ENCODE results near the gene ST8SIA5.

ST8SIA5 gene

GRCh38 chr18:46672062-46672970 lies 84.5 kb downstream of the ST8SIA5 start:
- no peak for DNase-seq (ENCODE audit: low read depth in 2 of 2)

GRCh38 chr18:46668694-46669093 lies 88.2 kb downstream of the ST8SIA5 start:
- no peak for DNase-seq (ENCODE audit: low read depth in 2 of 2)

GRCh38 chr18:46668135-46668534 lies 88.7 kb downstream of the ST8SIA5 start:
- no peak for DNase-seq (ENCODE audit: low read depth in 2 of 2)

- DNase-seq (ENCODE audit: low read depth in 2 of 2), result no peak
Measured at GRCh38 chr18:46663539-46663938, 93.3 kb downstream of the ST8SIA5 start.

GRCh38 chr18:46660957-46661749 lies 95.7 kb downstream of the ST8SIA5 start:
- no peak for DNase-seq (ENCODE audit: low read depth in 2 of 2)

GRCh38 chr18:46659484-46659883 lies 97.4 kb downstream of the ST8SIA5 start:
- no peak for DNase-seq (ENCODE audit: low read depth in 2 of 2)

GRCh38 chr18:46657115-46657955 lies 99.5 kb downstream of the ST8SIA5 start, which contains the start of gene LOXHD1:
Gene LOXHD1 (minus strand): TSS chr18:46657220. CDS start chr18:46657033, 187 bp downstream.
- no peak for DNase-seq (ENCODE audit: low read depth in 2 of 2)

GRCh38 chr18:46656326-46657114 lies 100.3 kb downstream of the ST8SIA5 start:
- no peak for DNase-seq (ENCODE audit: low read depth in 2 of 2)

GRCh38 chr18:46652372-46652771 lies 104.5 kb downstream of the ST8SIA5 start:
- no peak for DNase-seq (ENCODE audit: low read depth in 2 of 2)

- no peak for DNase-seq (ENCODE audit: low read depth in 2 of 2)
Measured at GRCh38 chr18:46650681-46651080, 106.2 kb downstream of the ST8SIA5 start.

GRCh38 chr18:46649071-46649862 lies 107.6 kb downstream of the ST8SIA5 start:
- no peak for DNase-seq (ENCODE audit: low read depth in 2 of 2)

GRCh38 chr18:46646468-46646867 lies 110.4 kb downstream of the ST8SIA5 start:
- DNase-seq (ENCODE audit: low read depth in 2 of 2), result no peak

GRCh38 chr18:46642561-46642960 lies 114.3 kb downstream of the ST8SIA5 start:
- no peak for DNase-seq (ENCODE audit: low read depth in 2 of 2)

- no peak for DNase-seq (ENCODE audit: low read depth in 2 of 2)
Measured at GRCh38 chr18:46641917-46642316, 114.9 kb downstream of the ST8SIA5 start.

- DNase-seq (ENCODE audit: low read depth in 2 of 2), result no peak
Measured at GRCh38 chr18:46639386-46639785, 117.5 kb downstream of the ST8SIA5 start.

GRCh38 chr18:46636040-46636630 lies 120.7 kb downstream of the ST8SIA5 start:
- no peak for DNase-seq (ENCODE audit: low read depth in 2 of 2)

- no peak for DNase-seq (ENCODE audit: low read depth in 2 of 2)
Measured at GRCh38 chr18:46632401-46633071, 124.3 kb downstream of the ST8SIA5 start.

- no peak for DNase-seq (ENCODE audit: low read depth in 2 of 2)
Measured at GRCh38 chr18:46630991-46631390, 125.9 kb downstream of the ST8SIA5 start.

- peak in 1 of 2 donors; percentile 10 for DNase-seq (ENCODE audit: low read depth in 2 of 2)
Measured at GRCh38 chr18:46630160-46630559, 126.7 kb downstream of the ST8SIA5 start.

All from stimulated activated CD8-positive, alpha-beta memory T cell treated with anti-CD3 and anti-CD28 coated beads, Interleukin-15, amount 100 ng/mL, for 48 hours (primary cell).